Colonic mucosa (tissue), 4 donors: ENCODE results near the gene DUSP10. TPM values are rescaled to one million over a fixed set of nuclear protein-coding genes. Genes with fewer than 3 reads are reported as not detected.

Experiments used
- DNase-seq: peaks from one replicate; pipeline ENCODE4 v3.0.0-alpha.2; 2020
- H3K27ac ChIP-seq: fragments of 200-600 bp; one replicate; pipeline ENCODE4 v1.8.0; 2021
- H3K27me3 ChIP-seq: fragments of 200-600 bp; one replicate; pipeline ENCODE4 v1.8.0; 2021
- H3K36me3 ChIP-seq: fragments of 200-600 bp; one replicate; pipeline ENCODE4 v1.8.0; 2021
- H3K4me1 ChIP-seq: fragments of 200-600 bp; one replicate; pipeline ENCODE4 v1.8.0; 2021; ENCODE audit warnings: mild to moderate bottlenecking
- H3K4me3 ChIP-seq: fragments of 200-600 bp; one replicate; pipeline ENCODE4 v1.8.0; 2021
- H3K9ac ChIP-seq, 2 donors: one replicate each; pipeline ENCODE4 v1.7.0; 2013; ENCODE audit warnings: control low read depth in 2 of 2, low read depth in 2 of 2, low read length in 2 of 2
- H3K9me3 ChIP-seq: fragments of 200-600 bp; one replicate; pipeline ENCODE4 v1.8.0; 2021
- CTCF ChIP-seq: fragments of 200-600 bp; IDR thresholded peaks from one replicate; pipeline ENCODE4 v1.8.0; 2022; ENCODE audit warnings: antibody characterized with exemption, mild to moderate bottlenecking
- intact Hi-C: fragments of 100-400 bp; cut with DNase I; formaldehyde crosslinking; loops from one replicate; pipeline ENCODE4 v1.14.1; 2022
- total RNA-seq, 2 donors: library from RNA; stranded (reverse); fragmentation: NEBNext Ultra II Directional in 1 of 2; extraction: Animal tissue kit (Norgen Biotek cat#: 25700) in 1 of 2; gene quantifications; one replicate each; pipeline ENCODE4 v1.2.1, GENCODE V29; 2021
- donor health status: healthy.
- donor health status: DM: no; HTN: no; CAD: no.
- donor health status: DM: no; HTN: no; CAD: no.

DUSP10 gene
- total RNA-seq, 2 donors from 2014 or later = 2.8 to 8.1 TPM

- no peak for DNase-seq
- H3K27ac ChIP-seq = no peak overlapping the region
- intact Hi-C loops = no loop called here
- no peaks in the 10 kb centered on the region for H3K9me3 ChIP-seq
- H3K27me3 ChIP-seq = no peaks in the 10 kb centered on the region
- no peak for TF ChIP-seq CTCF
- H3K4me1 ChIP-seq = no peaks in the 10 kb centered on the region
- H3K9ac ChIP-seq = no peak overlapping the region
- H3K36me3 ChIP-seq = no peaks in the 10 kb centered on the region
- no peak overlapping the region for H3K4me3 ChIP-seq
Measured at GRCh38 chr1:221722254-221723017, 19.5 kb downstream of the DUSP10 start.

GRCh38 chr1:221720545-221720944 is 21.3 kb downstream of the DUSP10 start:
- no peaks in the 10 kb centered on the region for H3K36me3 ChIP-seq
- intact Hi-C loops = no loop called here
- no peak overlapping the region for H3K9ac ChIP-seq
- H3K4me3 ChIP-seq = no peak overlapping the region
- H3K9me3 ChIP-seq = no peaks in the 10 kb centered on the region
- no peak for DNase-seq
- no peaks in the 10 kb centered on the region for H3K27me3 ChIP-seq
- no peaks in the 10 kb centered on the region for H3K4me1 ChIP-seq
- no peak overlapping the region for H3K27ac ChIP-seq
- TF ChIP-seq CTCF = no peak

- intact Hi-C loops = no loop called here
- no peaks in the 10 kb centered on the region for H3K36me3 ChIP-seq
- no peaks in the 10 kb centered on the region for H3K27me3 ChIP-seq
- TF ChIP-seq CTCF = no peak
- no peak overlapping the region for H3K4me3 ChIP-seq
- no peak overlapping the region for H3K9ac ChIP-seq
- no peak for DNase-seq
- no peaks in the 10 kb centered on the region for H3K4me1 ChIP-seq
- no peaks in the 10 kb centered on the region for H3K9me3 ChIP-seq
- no peak overlapping the region for H3K27ac ChIP-seq
Measured at GRCh38 chr1:221719987-221720386, 21.9 kb downstream of the DUSP10 start.

GRCh38 chr1:221719278-221719597 is 22.7 kb downstream of the DUSP10 start:
- no peak for TF ChIP-seq CTCF
- intact Hi-C loops = no loop called here
- no peaks in the 10 kb centered on the region for H3K4me1 ChIP-seq

GRCh38 chr1:221718381-221719277 is 23.3 kb downstream of the DUSP10 start:
- H3K4me3 ChIP-seq = no peak overlapping the region
- H3K36me3 ChIP-seq = no peaks in the 10 kb centered on the region
- intact Hi-C loops = no loop called here
- no peak for DNase-seq
- no peak overlapping the region for H3K9ac ChIP-seq
- no peaks in the 10 kb centered on the region for H3K4me1 ChIP-seq
- no peaks in the 10 kb centered on the region for H3K27me3 ChIP-seq
- H3K27ac ChIP-seq = no peak overlapping the region
- no peaks in the 10 kb centered on the region for H3K9me3 ChIP-seq
- no peak for TF ChIP-seq CTCF

More at GRCh38 chr1:221719278-221719597, 22.7 kb downstream of the DUSP10 start:
- no peaks in the 10 kb centered on the region for H3K9me3 ChIP-seq
- H3K36me3 ChIP-seq = no peaks in the 10 kb centered on the region
- no peak for DNase-seq
- H3K27me3 ChIP-seq = no peaks in the 10 kb centered on the region
- H3K9ac ChIP-seq = no peak overlapping the region
- H3K27ac ChIP-seq = no peak overlapping the region
- H3K4me3 ChIP-seq = no peak overlapping the region
